ENCODE measurements around the gene R3HDM2. TPM values are rescaled to one million over a fixed set of nuclear protein-coding genes. Genes with fewer than 3 reads are reported as not detected.

The R3HDM2 gene
- total and polyA plus RNA-seq, 8 donors: 14.5 to 39.8 (median 24.4) TPM

DNA sequence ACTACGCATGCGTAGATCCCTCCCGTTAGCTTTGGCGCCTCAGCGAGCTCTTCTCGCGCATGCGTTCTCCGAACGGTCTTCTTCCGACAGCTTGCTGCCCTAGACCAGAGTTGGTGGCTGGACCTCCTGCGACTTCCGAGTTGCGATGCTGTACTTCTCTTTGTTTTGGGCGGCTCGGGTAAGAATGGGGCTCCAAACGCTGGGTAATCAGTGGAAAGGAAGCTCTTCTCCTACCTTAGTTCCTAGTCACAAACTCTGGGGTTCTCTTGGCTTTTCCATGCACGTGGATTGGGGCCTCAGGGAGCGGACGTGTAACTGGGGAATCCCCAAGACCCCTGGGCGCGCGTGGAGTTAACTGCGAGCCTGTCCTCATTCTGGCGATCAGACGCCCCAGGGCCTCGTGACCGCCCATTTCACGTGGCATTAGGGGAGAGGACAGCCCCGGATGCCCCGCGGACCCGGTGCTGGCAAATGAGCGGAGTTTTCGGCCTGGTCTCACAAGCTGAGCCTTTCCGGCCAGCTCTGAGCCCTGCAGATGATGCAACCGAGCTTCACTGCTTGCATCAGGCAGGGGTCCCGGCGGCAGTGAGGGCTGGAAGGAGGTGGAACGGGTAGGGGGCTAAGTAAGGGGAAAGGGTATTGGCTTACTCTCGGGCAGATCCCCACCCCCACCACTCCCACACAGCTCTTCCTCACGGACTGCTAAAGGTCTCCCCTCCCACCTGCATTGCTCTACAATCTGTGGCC, 201.0 kb downstream of the R3HDM2 start, which contains the start of gene SHMT2:
SHMT2 (plus strand) TSS at position 78 of the 747 bp plus-strand sequence; CDS start at position 146, 68 bp downstream.
- intact Hi-C loops (cut with DNase I): no loop called here
- peak; percentile 88 to 94 (median 90) for ATAC-seq
- peak; percentile 94 to 99 (median 96) for DNase-seq
- peak within 1 kb of the TSS in 3 of 4 donors; percentile 50 to 68 (median 51) for H3K27ac ChIP-seq
- no peaks in the 10 kb centered on the region for H3K27me3 ChIP-seq
- H3K4me3 ChIP-seq: peak within 1 kb of the TSS; percentile 31 to 90 (median 62)
- no peaks in the 10 kb centered on the region for H3K9me3 ChIP-seq
- TF ChIP-seq, protein P1, sequence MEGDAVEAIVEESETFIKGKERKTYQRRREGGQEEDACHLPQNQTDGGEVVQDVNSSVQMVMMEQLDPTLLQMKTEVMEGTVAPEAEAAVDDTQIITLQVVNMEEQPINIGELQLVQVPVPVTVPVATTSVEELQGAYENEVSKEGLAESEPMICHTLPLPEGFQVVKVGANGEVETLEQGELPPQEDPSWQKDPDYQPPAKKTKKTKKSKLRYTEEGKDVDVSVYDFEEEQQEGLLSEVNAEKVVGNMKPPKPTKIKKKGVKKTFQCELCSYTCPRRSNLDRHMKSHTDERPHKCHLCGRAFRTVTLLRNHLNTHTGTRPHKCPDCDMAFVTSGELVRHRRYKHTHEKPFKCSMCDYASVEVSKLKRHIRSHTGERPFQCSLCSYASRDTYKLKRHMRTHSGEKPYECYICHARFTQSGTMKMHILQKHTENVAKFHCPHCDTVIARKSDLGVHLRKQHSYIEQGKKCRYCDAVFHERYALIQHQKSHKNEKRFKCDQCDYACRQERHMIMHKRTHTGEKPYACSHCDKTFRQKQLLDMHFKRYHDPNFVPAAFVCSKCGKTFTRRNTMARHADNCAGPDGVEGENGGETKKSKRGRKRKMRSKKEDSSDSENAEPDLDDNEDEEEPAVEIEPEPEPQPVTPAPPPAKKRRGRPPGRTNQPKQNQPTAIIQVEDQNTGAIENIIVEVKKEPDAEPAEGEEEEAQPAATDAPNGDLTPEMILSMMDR (IDR thresholded peaks at IDR 0.05): no peak
- WGBS, 2 donors: 1% methylated on average over 42 of the region's 42 CpGs
- peaks cover 0 to 13% (median 8%) of the 10 kb centered on the region in 3 donors for H3K4me1 ChIP-seq
- H3K36me3 ChIP-seq: peaks cover 3 to 25% (median 7%) of the 10 kb centered on the region in 3 donors
- no peak for FAIRE-seq

DNA sequence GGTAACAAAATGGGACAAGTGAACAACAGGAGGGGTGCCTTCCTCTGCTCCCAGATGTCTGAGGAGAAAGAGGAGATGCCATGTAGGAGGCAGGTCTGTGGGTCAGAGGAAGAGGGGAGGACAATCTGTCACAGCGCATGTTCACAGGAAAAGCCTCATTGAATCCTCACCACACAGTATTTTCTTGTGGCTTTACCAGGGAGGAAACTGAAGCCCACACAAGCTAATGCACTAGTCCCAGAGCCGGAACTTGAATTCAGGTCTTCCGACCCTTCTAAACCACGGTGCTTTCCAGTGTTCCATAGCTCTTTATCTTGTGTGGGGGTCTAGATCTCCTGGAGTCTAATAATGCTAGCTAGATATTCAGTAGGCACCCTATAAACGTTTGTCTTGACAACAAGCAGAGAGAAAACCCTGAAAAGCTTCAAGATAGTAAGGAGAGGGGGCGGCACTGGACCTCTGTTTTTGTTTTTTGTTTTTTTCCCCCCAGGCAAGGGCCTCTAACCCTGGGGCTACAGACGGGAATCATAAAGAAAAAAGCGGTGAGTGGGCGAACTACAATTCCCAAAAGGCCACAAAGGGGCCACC, 201.7 kb downstream of the R3HDM2 start:
- H3K27ac ChIP-seq: peak overlapping the region in 2 of 4 donors; percentile 51 to 68
- H3K9me3 ChIP-seq: no peaks in the 10 kb centered on the region
- H3K27me3 ChIP-seq: no peaks in the 10 kb centered on the region
- FAIRE-seq: no peak
- no peak for DNase-seq
- intact Hi-C loops (cut with DNase I): no loop called here
- TF ChIP-seq, protein P1 (IDR thresholded peaks at IDR 0.05): peak in 1 of 4 donors; percentile 19
- peak overlapping the region in 2 of 4 donors; percentile 66 to 90 for H3K4me3 ChIP-seq
- H3K36me3 ChIP-seq: peaks cover 3 to 25% (median 7%) of the 10 kb centered on the region in 3 donors
- WGBS, 2 donors: 10% methylated on average over 9 of the region's 9 CpGs
- peak in 1 of 4 donors; percentile 2 for ATAC-seq
- H3K4me1 ChIP-seq: peaks cover 0 to 13% (median 8%) of the 10 kb centered on the region in 3 donors

DNA sequence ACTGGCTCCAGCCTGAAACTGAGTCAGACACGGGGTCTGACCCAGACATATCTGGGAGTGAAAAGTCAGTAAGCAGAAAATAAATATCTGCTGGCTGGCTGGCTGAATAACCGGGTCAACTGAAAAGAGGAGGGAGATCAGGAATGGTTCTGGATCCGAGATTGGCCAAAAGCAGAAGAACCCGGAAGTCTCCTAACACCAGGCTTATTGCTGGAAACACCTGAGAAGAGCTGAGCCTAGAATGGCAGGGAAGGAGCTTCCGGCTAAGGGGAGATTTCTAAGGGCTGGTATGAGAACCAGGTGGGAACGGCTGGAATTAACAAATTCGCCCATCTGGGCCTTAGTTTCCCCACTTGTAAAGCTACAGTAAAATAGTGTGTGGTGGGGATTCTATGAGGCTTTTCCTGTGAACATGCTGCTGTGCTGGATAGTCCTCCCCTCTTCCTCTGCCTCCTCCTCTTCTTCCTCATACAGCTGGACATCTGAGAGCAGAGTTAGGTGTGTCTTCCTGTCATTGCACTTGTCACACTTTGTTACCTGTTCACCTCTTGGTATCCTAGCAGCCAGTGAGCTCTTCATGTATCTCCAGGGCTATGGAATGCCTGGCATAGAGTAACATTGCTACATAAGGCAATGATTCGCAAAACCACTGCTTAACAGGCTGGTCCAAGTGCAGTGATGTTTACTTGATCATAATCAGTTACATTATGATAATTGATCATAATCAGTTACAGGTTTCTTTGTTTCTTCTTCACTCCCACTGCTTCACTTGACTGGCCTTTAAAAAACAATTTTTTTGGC, 203.3 kb downstream of the R3HDM2 start:
- 66 to 75% methylated on average over 7 to 8 of the region's 8 CpGs for WGBS, 2 donors
- DNase-seq: no peak
- peaks cover 0 to 10% (median 0%) of the 10 kb centered on the region in 3 donors for H3K36me3 ChIP-seq

DNA sequence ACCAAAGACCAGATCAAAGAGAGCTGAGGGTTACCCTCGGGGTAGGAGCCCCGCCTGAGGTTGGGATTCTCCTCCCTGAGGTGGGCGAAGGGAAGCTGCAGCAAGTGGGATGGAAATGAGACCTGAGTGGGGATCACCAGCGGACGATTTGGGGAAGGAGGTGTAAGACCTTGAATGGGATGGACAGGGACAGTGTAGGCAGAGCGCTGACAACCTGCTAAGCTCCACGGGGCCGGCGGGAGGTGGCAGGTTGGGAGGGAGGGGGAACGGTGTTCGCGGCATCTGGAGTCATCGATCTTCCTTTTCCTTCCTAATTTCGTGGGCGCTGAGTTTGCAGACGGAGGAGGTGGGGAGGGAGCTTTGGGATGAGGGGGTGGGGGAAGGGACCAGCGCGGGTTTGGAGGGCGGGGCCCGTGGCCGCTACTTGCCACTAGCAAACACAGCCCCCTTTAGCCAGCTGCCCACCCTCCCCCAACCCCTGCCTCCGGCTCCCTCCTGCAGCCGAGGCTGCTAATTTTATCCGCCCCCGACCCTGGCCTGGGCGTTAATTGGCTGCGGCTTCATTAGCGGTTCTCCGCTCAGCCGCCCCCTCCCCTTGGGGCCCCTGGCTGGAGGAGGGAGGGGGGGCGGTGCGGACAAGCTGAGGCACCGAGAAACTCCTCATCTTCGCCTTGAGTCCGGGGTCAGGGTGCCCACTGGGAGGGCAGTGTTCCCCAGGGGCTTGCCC, 204.1 kb downstream of the R3HDM2 start:
- FAIRE-seq: no peak
- peaks cover 0 to 2% (median 0%) of the 10 kb centered on the region in 3 donors for H3K36me3 ChIP-seq
- H3K4me1 ChIP-seq: peaks cover 0 to 13% (median 8%) of the 10 kb centered on the region in 3 donors
- DNase-seq: no peak
- no peak for ATAC-seq
- WGBS, 2 donors: 29 to 32% methylated on average over 30 to 35 of the region's 35 CpGs
- H3K27ac ChIP-seq: no peak overlapping the region
- no peaks in the 10 kb centered on the region for H3K27me3 ChIP-seq
- TF ChIP-seq, protein P1 (IDR thresholded peaks at IDR 0.05): no peak
- H3K9me3 ChIP-seq: no peaks in the 10 kb centered on the region
- intact Hi-C loops (cut with DNase I): no loop called here
- peak overlapping the region in 1 of 4 donors; percentile 7 for H3K4me3 ChIP-seq

More for the DNA sequence above, 203.3 kb downstream of the R3HDM2 start:
- FAIRE-seq (no peak), ATAC-seq (no peak)
- TF ChIP-seq, protein P1 (IDR thresholded peaks at IDR 0.05): no peak
- Histone ChIP-seq H3K27ac (no peak overlapping the region), H3K9me3 (no peaks in the 10 kb centered on the region), H3K4me3 (peak overlapping the region in 1 of 4 donors; percentile 7), H3K27me3 (no peaks in the 10 kb centered on the region), H3K4me1 (peaks cover 0 to 13% (median 8%) of the 10 kb centered on the region in 3 donors)
- intact Hi-C loops (cut with DNase I): no loop called here
